Ishikawa (cell line): ENCODE data around the gene LRBA.

Experiments
- CEBPB ChIP-seq: IDR thresholded peaks from 2 replicates; pipeline ENCODE4 v1.6.1; 2012
- CREB1 ChIP-seq: IDR thresholded peaks from 2 replicates; pipeline ENCODE4 v1.6.1; 2012; ENCODE audit warnings: low read depth
- EGR1 ChIP-seq: IDR thresholded peaks from 2 replicates; pipeline ENCODE4 v1.6.1; 2012
- EP300 ChIP-seq: IDR thresholded peaks from 2 replicates; pipeline ENCODE4 v1.6.1; 2012; ENCODE audit warnings: borderline replicate concordance
- FOXM1 ChIP-seq: IDR thresholded peaks from 2 replicates; pipeline ENCODE4 v1.6.1; 2012; ENCODE audit warnings: low read depth, borderline replicate concordance
- NFIC ChIP-seq: IDR thresholded peaks from 2 replicates; pipeline ENCODE4 v1.6.1; 2012
- RAD21 ChIP-seq: IDR thresholded peaks from 2 replicates; pipeline ENCODE4 v1.6.1; 2012; ENCODE audit warnings: low read depth
- TAF1 ChIP-seq: IDR thresholded peaks from 2 replicates; pipeline ENCODE4 v1.6.1; 2012; ENCODE audit warnings: low read depth, mild to moderate bottlenecking
- TCF12 ChIP-seq: IDR thresholded peaks from 2 replicates; pipeline ENCODE4 v1.6.1; 2012; ENCODE audit warnings: low read depth
- TEAD4 ChIP-seq: IDR thresholded peaks from 2 replicates; pipeline ENCODE4 v1.6.1; 2012
- USF1 ChIP-seq: IDR thresholded peaks from 2 replicates; pipeline ENCODE4 v1.6.1; 2012
- YY1 ChIP-seq: IDR thresholded peaks from 2 replicates; pipeline ENCODE4 v1.6.1; 2012; ENCODE audit warnings: low read depth
- ZBTB7A ChIP-seq: IDR thresholded peaks from 2 replicates; pipeline ENCODE4 v1.6.1; 2012; ENCODE audit warnings: low read depth
- TF ChIP-seq, protein P1 (sequence below): IDR thresholded peaks from 2 replicates; pipeline ENCODE4 v1.6.1; 2012
- TF ChIP-seq, protein P2 (sequence below): IDR thresholded peaks from 2 replicates; pipeline ENCODE4 v1.6.1; 2012; ENCODE audit warnings: low read depth, mild to moderate bottlenecking

LRBA gene

DNA sequence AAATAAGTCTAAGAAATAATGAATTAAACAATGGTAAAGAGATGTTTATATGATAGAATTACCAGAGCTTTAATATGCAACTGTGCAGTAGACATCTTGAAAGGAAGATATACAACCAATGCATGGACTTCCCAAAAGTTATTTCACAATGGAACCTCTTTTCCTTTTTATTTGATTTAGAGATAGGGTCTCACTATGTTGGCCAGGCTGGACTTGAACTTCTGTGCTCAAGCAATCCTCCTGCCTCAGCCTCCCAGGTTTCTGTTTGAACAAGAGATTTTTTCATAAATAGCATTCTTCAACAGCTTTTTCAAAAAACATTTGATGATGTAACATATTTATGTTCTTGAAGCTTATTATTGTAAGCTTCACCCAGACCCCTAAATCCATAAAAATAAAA lies 72.0 kb downstream of the LRBA start:
- no peak for TF ChIP-seq CREB1
- no peak for TF ChIP-seq FOXM1
- TF ChIP-seq NFIC, result no peak
- TF ChIP-seq ZBTB7A, result no peak

GRCh38 chr4:150942539-150942938 lies 72.5 kb downstream of the LRBA start:
- TF ChIP-seq, protein P1, sequence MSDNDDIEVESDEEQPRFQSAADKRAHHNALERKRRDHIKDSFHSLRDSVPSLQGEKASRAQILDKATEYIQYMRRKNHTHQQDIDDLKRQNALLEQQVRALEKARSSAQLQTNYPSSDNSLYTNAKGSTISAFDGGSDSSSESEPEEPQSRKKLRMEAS, result no peak
- TF ChIP-seq NFIC (no peak), YY1 (no peak), TAF1 (no peak), TEAD4 (no peak), CEBPB (no peak), CREB1 (no peak), TCF12 (no peak), FOXM1 (no peak)

GRCh38 chr4:150940123-150940522 lies 75.0 kb downstream of the LRBA start:
- TF ChIP-seq, protein P2, sequence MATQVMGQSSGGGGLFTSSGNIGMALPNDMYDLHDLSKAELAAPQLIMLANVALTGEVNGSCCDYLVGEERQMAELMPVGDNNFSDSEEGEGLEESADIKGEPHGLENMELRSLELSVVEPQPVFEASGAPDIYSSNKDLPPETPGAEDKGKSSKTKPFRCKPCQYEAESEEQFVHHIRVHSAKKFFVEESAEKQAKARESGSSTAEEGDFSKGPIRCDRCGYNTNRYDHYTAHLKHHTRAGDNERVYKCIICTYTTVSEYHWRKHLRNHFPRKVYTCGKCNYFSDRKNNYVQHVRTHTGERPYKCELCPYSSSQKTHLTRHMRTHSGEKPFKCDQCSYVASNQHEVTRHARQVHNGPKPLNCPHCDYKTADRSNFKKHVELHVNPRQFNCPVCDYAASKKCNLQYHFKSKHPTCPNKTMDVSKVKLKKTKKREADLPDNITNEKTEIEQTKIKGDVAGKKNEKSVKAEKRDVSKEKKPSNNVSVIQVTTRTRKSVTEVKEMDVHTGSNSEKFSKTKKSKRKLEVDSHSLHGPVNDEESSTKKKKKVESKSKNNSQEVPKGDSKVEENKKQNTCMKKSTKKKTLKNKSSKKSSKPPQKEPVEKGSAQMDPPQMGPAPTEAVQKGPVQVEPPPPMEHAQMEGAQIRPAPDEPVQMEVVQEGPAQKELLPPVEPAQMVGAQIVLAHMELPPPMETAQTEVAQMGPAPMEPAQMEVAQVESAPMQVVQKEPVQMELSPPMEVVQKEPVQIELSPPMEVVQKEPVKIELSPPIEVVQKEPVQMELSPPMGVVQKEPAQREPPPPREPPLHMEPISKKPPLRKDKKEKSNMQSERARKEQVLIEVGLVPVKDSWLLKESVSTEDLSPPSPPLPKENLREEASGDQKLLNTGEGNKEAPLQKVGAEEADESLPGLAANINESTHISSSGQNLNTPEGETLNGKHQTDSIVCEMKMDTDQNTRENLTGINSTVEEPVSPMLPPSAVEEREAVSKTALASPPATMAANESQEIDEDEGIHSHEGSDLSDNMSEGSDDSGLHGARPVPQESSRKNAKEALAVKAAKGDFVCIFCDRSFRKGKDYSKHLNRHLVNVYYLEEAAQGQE, result no peak
- TF ChIP-seq, protein P1, result no peak
- TF ChIP-seq YY1 (no peak), FOXM1 (no peak), NFIC (no peak), TCF12 (no peak), USF1 (no peak), EGR1 (no peak)

DNA sequence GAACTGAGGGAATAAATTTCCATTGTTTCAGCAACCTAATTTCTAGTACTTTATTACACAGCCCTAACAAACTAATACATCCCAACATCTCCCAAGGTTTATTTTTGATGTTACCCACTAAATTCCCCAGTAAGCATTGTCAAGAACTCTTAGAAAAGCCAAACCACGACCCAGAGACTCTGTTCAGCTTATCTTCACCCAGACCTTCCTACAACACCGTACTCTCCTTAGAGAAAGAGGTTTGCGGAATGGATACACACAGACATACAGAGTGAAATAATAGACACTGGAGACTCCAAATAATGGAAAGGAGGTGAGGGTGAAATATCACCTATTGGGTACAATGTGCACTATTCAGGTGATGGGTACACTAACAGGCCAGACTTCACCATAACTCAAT lies 75.6 kb downstream of the LRBA start:
- no peak for TF ChIP-seq EGR1
- TF ChIP-seq TCF12, result no peak
- no peak for TF ChIP-seq NFIC
- no peak for TF ChIP-seq EP300

DNA sequence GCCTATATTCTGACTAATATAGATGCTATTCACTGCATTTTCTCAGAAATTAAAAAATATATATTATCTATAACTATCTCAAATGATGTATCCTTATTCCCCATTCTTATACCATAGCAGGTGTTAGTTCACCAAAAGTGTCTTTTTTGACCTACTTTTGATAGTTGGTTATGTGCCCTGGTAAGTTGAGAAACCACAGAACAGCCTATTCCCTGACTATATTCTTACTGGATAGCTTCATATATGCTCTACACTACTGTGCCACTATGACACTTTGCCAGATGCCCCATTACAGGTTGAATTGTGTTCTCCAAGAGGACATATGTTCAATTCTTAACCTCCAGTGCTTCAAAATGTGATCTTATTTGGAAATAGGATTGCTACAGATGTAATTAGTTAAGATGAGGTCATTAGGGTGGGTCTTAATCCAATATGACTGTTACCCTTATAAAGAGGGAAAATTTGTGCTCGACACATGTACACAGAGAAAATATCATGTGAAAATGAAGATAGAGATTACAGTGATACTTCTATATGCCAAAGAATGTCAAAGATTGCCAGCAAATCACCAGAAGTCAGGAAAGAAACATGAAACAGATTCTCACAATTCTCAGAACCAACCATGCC lies 76.1 kb downstream of the LRBA start:
- TF ChIP-seq CREB1, result no peak
- TF ChIP-seq, protein P1, result peak; percentile 18; the same call in 1 of the 2 replicates

DNA sequence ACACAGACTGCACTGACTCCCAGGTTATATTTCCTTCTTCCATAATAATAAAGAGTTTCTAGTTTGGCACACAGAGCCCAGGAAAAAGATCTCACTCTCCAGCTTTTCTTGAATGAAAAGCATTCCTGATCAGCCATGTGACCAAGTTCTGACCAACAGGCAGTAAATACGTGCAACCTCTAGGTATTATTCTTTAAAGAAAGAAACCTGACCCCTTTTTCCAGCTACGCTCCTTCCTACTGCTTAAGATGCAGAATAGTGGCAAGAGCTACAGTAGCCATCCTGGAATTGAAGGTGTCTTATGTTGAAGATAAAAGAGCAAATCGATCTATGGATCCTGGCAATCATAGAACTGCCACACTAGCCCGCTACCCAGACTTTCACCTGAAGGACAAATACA lies 76.7 kb downstream of the LRBA start:
- TF ChIP-seq, protein P2, result no peak
- TF ChIP-seq USF1 (peak; percentile 93), YY1 (no peak), TEAD4 (peak; percentile 62), FOXM1 (peak; percentile 82), EP300 (no peak)
- TF ChIP-seq, protein P1, result no peak; the same call in 1 of the 2 replicates

GRCh38 chr4:150934022-150934421 lies 81.1 kb downstream of the LRBA start:
- TF ChIP-seq NFIC, result no peak
- no peak for TF ChIP-seq TAF1
- TF ChIP-seq EGR1, result no peak
- TF ChIP-seq FOXM1, result no peak
- TF ChIP-seq, protein P2, result no peak
- TF ChIP-seq RAD21, result no peak
- TF ChIP-seq CEBPB, result no peak
- TF ChIP-seq USF1, result no peak
- no peak for TF ChIP-seq CREB1
